CD8-positive, alpha-beta memory T cell (primary cell): ENCODE data around the gene ADRA2C. TPM values are rescaled to one million over a fixed set of nuclear protein-coding genes. Genes with fewer than 3 reads are reported as not detected.

Experiments
- CTCF ChIA-PET: fragments of 350-600 bp; sonication (Branson Sonifier 250); formaldehyde crosslinking; loops from one replicate; lab custom pipeline; 2021; ENCODE audit warnings: antibody characterized with exemption; lab: Charles Lee
- POLR2A ChIA-PET: fragments of 350-600 bp; sonication (Branson Sonifier 250); formaldehyde crosslinking; loops from one replicate; lab custom pipeline; 2021; ENCODE audit warnings: antibody characterized with exemption; lab: Charles Lee
- DNase-seq, 5 donors: peaks; one replicate each; pipeline versions ENCODE4 v3.0.0 to v3.0.0-alpha.2; 2020 to 2022; ENCODE audit warnings: mixed read lengths in 1 of 5
- H3K27ac ChIP-seq: one replicate; pipeline ENCODE4 v1.7.0; 2013; ENCODE audit warnings: low read depth, mild to moderate bottlenecking, low read length, moderate library complexity
- H3K27me3 ChIP-seq: 2 replicates; pipeline ENCODE4 v1.7.0; 2013; ENCODE audit warnings: low read length, mild to moderate bottlenecking; ENCODE audit not compliant: insufficient read depth, poor library complexity, severe bottlenecking
- H3K36me3 ChIP-seq: 2 replicates; pipeline ENCODE4 v1.7.0; 2013; ENCODE audit warnings: mild to moderate bottlenecking, low read length, moderate library complexity; ENCODE audit not compliant: insufficient read depth
- H3K4me1 ChIP-seq: 2 replicates; pipeline ENCODE4 v1.7.0; 2013; ENCODE audit warnings: mild to moderate bottlenecking, low read length, moderate library complexity; ENCODE audit not compliant: insufficient read depth
- H3K4me3 ChIP-seq: 2 replicates; pipeline ENCODE4 v1.7.0; 2013; ENCODE audit warnings: mild to moderate bottlenecking, low read length
- H3K9me3 ChIP-seq: 2 replicates; pipeline ENCODE4 v1.7.0; 2013; ENCODE audit warnings: mild to moderate bottlenecking, low read length
- H3K27ac Mint-ChIP-seq, 8 donors: one replicate each; pipeline ENCODE4 v1.8.0; 2020 to 2021; ENCODE audit warnings: mixed read lengths in 8 of 8, mild to moderate bottlenecking in 6 of 8, inconsistent platforms in 3 of 8, moderate library complexity in 3 of 8
- H3K27me3 Mint-ChIP-seq, 2 donors: one replicate each; pipeline ENCODE4 v1.8.0; 2020 to 2021; ENCODE audit warnings: mixed read lengths in 2 of 2, mild to moderate bottlenecking in 1 of 2, moderate library complexity in 1 of 2
- H3K36me3 Mint-ChIP-seq, 3 donors: one replicate each; pipeline ENCODE4 v1.8.0; 2020 to 2021; ENCODE audit warnings: mixed read lengths in 3 of 3, inconsistent platforms in 1 of 3, mild to moderate bottlenecking in 1 of 3
- H3K4me1 Mint-ChIP-seq, 3 donors: one replicate each; pipeline ENCODE4 v1.8.0; 2020 to 2021; ENCODE audit warnings: mixed read lengths in 3 of 3, inconsistent platforms in 1 of 3, mild to moderate bottlenecking in 1 of 3
- H3K4me3 Mint-ChIP-seq, 7 donors: one replicate each; pipeline ENCODE4 v1.8.0; 2020 to 2021; ENCODE audit warnings: mixed read lengths in 7 of 7, mild to moderate bottlenecking in 6 of 7, moderate library complexity in 4 of 7, inconsistent platforms in 2 of 7
- H3K9me3 Mint-ChIP-seq, 5 donors: one replicate each; pipeline ENCODE4 v1.8.0; 2020 to 2022; ENCODE audit warnings: mixed read lengths in 5 of 5, mild to moderate bottlenecking in 3 of 5, moderate library complexity in 2 of 5, inconsistent platforms in 1 of 5
- polyA plus RNA-seq: library from polyadenylated mRNA; unstranded; fragments of 300-500 nt; fragmentation: Illumina TruSeq; gene quantifications from one replicate; pipeline ENCODE4 v1.2.3, GENCODE V29; 2021
- total RNA-seq, 2 experiments: library from RNA; stranded (reverse); gene quantifications; one replicate each; pipeline ENCODE4 v1.2.3, GENCODE V29; 2021

ADRA2C gene
- total and polyA plus RNA-seq, 3 experiments from 2014 or later, result not detected

GRCh38 chr4:3774253-3774883, 8.2 kb downstream of the ADRA2C start:
- no peak overlapping the region for H3K4me3 Mint-ChIP-seq
- H3K4me1 Mint-ChIP-seq, result no peaks in the 10 kb centered on the region

GRCh38 chr4:3775005-3775404, 8.8 kb downstream of the ADRA2C start:
- no peak overlapping the region for H3K4me3 Mint-ChIP-seq
- no peak overlapping the region for H3K27ac Mint-ChIP-seq
- Histone ChIP-seq H3K27ac (no peak overlapping the region), H3K36me3 (no peaks in the 10 kb centered on the region), H3K4me1 (no peaks in the 10 kb centered on the region), H3K4me3 (no peak overlapping the region), H3K27me3 (no peaks in the 10 kb centered on the region), H3K9me3 (no peaks in the 10 kb centered on the region)
- H3K36me3 Mint-ChIP-seq, result no peaks in the 10 kb centered on the region
- POLR2A ChIA-PET, result no interaction called here
- no peaks in the 10 kb centered on the region for H3K4me1 Mint-ChIP-seq
- no peak for DNase-seq
- peaks cover 0 to 2% (median 0%) of the 10 kb centered on the region in 5 donors for H3K9me3 Mint-ChIP-seq
- CTCF ChIA-PET, result no interaction called here
- H3K27me3 Mint-ChIP-seq, result peaks cover 7 to 8% of the 10 kb centered on the region in 2 donors

More at GRCh38 chr4:3774253-3774883, 8.2 kb downstream of the ADRA2C start:
- H3K27ac Mint-ChIP-seq, result no peak overlapping the region
- H3K36me3 ChIP-seq, result no peaks in the 10 kb centered on the region
- ChIA-PET POLR2A (no interaction called here), CTCF (no interaction called here)
- H3K9me3 ChIP-seq, result no peaks in the 10 kb centered on the region
- H3K27me3 ChIP-seq, result no peaks in the 10 kb centered on the region
- DNase-seq, result no peak
- no peak overlapping the region for H3K27ac ChIP-seq
- peaks cover 0 to 2% (median 0%) of the 10 kb centered on the region in 5 donors for H3K9me3 Mint-ChIP-seq
- H3K36me3 Mint-ChIP-seq, result no peaks in the 10 kb centered on the region
- H3K27me3 Mint-ChIP-seq, result peaks cover 8 to 11% of the 10 kb centered on the region in 2 donors
- H3K4me3 ChIP-seq, result no peak overlapping the region
- H3K4me1 ChIP-seq, result no peaks in the 10 kb centered on the region

- H3K27ac Mint-ChIP-seq, result no peak overlapping the region
- H3K9me3 Mint-ChIP-seq, result peaks cover 0 to 2% (median 0%) of the 10 kb centered on the region in 5 donors
- no peaks in the 10 kb centered on the region for H3K4me1 Mint-ChIP-seq
- H3K4me3 Mint-ChIP-seq, result no peak overlapping the region
- H3K27me3 ChIP-seq, result no peaks in the 10 kb centered on the region
- H3K36me3 Mint-ChIP-seq, result no peaks in the 10 kb centered on the region
- no peaks in the 10 kb centered on the region for H3K9me3 ChIP-seq
- H3K4me3 ChIP-seq, result no peak overlapping the region
- H3K4me1 ChIP-seq, result no peaks in the 10 kb centered on the region
- H3K27me3 Mint-ChIP-seq, result peaks cover 4 to 8% of the 10 kb centered on the region in 2 donors
- CTCF ChIA-PET, result no interaction called here
- no peak for DNase-seq
- no peak overlapping the region for H3K27ac ChIP-seq
- H3K36me3 ChIP-seq, result no peaks in the 10 kb centered on the region
- POLR2A ChIA-PET, result no interaction called here
Measured at GRCh38 chr4:3775576-3775975, 9.4 kb downstream of the ADRA2C start.

- no peaks in the 10 kb centered on the region for H3K4me1 ChIP-seq
- H3K36me3 ChIP-seq, result no peaks in the 10 kb centered on the region
- no peak overlapping the region for H3K27ac ChIP-seq
- H3K9me3 ChIP-seq, result no peaks in the 10 kb centered on the region
- DNase-seq, result no peak
- Mint-ChIP-seq H3K27ac (peak overlapping the region in 1 of 8 donors; percentile 58), H3K9me3 (peaks cover 0 to 2% (median 0%) of the 10 kb centered on the region in 5 donors), H3K27me3 (peaks cover 4 to 8% of the 10 kb centered on the region in 2 donors), H3K4me1 (no peaks in the 10 kb centered on the region), H3K4me3 (no peak overlapping the region), H3K36me3 (no peaks in the 10 kb centered on the region)
- ChIA-PET CTCF (no interaction called here), POLR2A (no interaction called here)
- H3K4me3 ChIP-seq, result no peak overlapping the region
- H3K27me3 ChIP-seq, result no peaks in the 10 kb centered on the region
Measured at GRCh38 chr4:3776166-3777032, 10.2 kb downstream of the ADRA2C start.

GRCh38 chr4:3777033-3777390, 10.8 kb downstream of the ADRA2C start:
- Mint-ChIP-seq H3K9me3 (peaks cover 0 to 2% (median 0%) of the 10 kb centered on the region in 5 donors), H3K36me3 (no peaks in the 10 kb centered on the region), H3K27ac (peak overlapping the region in 1 of 8 donors; percentile 58), H3K27me3 (peaks cover 4% of the 10 kb centered on the region in 2 donors), H3K4me1 (no peaks in the 10 kb centered on the region), H3K4me3 (no peak overlapping the region)
- no peak for DNase-seq
- POLR2A ChIA-PET, result no interaction called here
- no peaks in the 10 kb centered on the region for H3K4me1 ChIP-seq
- H3K27ac ChIP-seq, result no peak overlapping the region
- no peak overlapping the region for H3K4me3 ChIP-seq
- H3K9me3 ChIP-seq, result no peaks in the 10 kb centered on the region
- CTCF ChIA-PET, result no interaction called here
- no peaks in the 10 kb centered on the region for H3K36me3 ChIP-seq
- H3K27me3 ChIP-seq, result no peaks in the 10 kb centered on the region

GRCh38 chr4:3777669-3778068, 11.5 kb downstream of the ADRA2C start:
- H3K9me3 ChIP-seq, result no peaks in the 10 kb centered on the region
- Mint-ChIP-seq H3K36me3 (no peaks in the 10 kb centered on the region), H3K27ac (no peak overlapping the region), H3K9me3 (peaks cover 0 to 2% (median 0%) of the 10 kb centered on the region in 5 donors), H3K4me1 (no peaks in the 10 kb centered on the region), H3K27me3 (peaks cover 4% of the 10 kb centered on the region in 2 donors), H3K4me3 (no peak overlapping the region)
- no peaks in the 10 kb centered on the region for H3K36me3 ChIP-seq
- no peaks in the 10 kb centered on the region for H3K4me1 ChIP-seq
- H3K27ac ChIP-seq, result no peak overlapping the region
- H3K27me3 ChIP-seq, result no peaks in the 10 kb centered on the region
- CTCF ChIA-PET, result no interaction called here
- DNase-seq, result no peak
- POLR2A ChIA-PET, result no interaction called here
- no peak overlapping the region for H3K4me3 ChIP-seq

GRCh38 chr4:3779509-3779908, 13.3 kb downstream of the ADRA2C start:
- Histone ChIP-seq H3K9me3 (no peaks in the 10 kb centered on the region), H3K36me3 (no peaks in the 10 kb centered on the region), H3K27me3 (no peaks in the 10 kb centered on the region), H3K4me1 (no peaks in the 10 kb centered on the region), H3K27ac (no peak overlapping the region), H3K4me3 (no peak overlapping the region)
- peaks cover 0 to 2% (median 0%) of the 10 kb centered on the region in 5 donors for H3K9me3 Mint-ChIP-seq
- no peaks in the 10 kb centered on the region for H3K36me3 Mint-ChIP-seq
- ChIA-PET POLR2A (no interaction called here), CTCF (no interaction called here)
- H3K4me1 Mint-ChIP-seq, result no peaks in the 10 kb centered on the region
- peaks cover 4 to 7% of the 10 kb centered on the region in 2 donors for H3K27me3 Mint-ChIP-seq
- DNase-seq, result no peak
- H3K4me3 Mint-ChIP-seq, result no peak overlapping the region
- no peak overlapping the region for H3K27ac Mint-ChIP-seq
